Keratinocyte (primary cell): ENCODE measurements around the gene SMURF2.

Source experiments
- CTCF ChIP-seq, 3 experiments: IDR thresholded peaks in 1 of 3; conservative IDR thresholded peaks in 1 of 3; optimal IDR thresholded peaks in 1 of 3; 2 replicates in 2 of 3; 3 replicates in 1 of 3; pipeline versions ENCODE3 to v1.5.1; 2011; ENCODE audit warnings: low read length in 3 of 3, mild to moderate bottlenecking in 3 of 3, moderate library complexity in 2 of 3, control low read depth in 1 of 3, inconsistent platforms in 1 of 3; ENCODE audit not compliant: insufficient read depth in 2 of 3; ENCODE audit errors: extremely low read depth in 1 of 3
- EZH2 ChIP-seq: IDR thresholded peaks from one replicate; pipeline ENCODE4 v1.6.1; 2012; ENCODE audit warnings: inconsistent platforms, mild to moderate bottlenecking, low read length, moderate library complexity

- TF ChIP-seq CTCF (optimal IDR thresholded peaks at IDR 0.05 in 1 of 3, IDR thresholded peaks at IDR 0.05 in 1 of 3, conservative IDR thresholded peaks at IDR 0.05 in 1 of 3; ENCODE audit: extremely low read depth in 1 of 3, insufficient read depth in 2 of 3, low read length in 3 of 3), result no peak
- no peak for TF ChIP-seq EZH2
Measured at GRCh38 chr17:64572682-64573154, 89.4 kb downstream of the SMURF2 start.
